Stimulated activated CD8-positive, alpha-beta memory T cell treated with anti-CD3 and anti-CD28 coated beads, Interleukin-12 subunit alpha, Interleukin-12 subunit beta, amount 100 ng/mL, for 4 hours (primary cell): ENCODE results near the gene ATP13A2.

ENCODE experiments used
- DNase-seq: peaks from one replicate; pipeline ENCODE4 v3.0.0-alpha.2; 2020; ENCODE audit warnings: low read depth

The ATP13A2 gene

GRCh38 chr1:17011439-17012307, at the start of gene ATP13A2:
ATP13A2 (minus strand) TSS chr1:17011928; CDS start chr1:17011738, 190 bp downstream.
- DNase-seq, result peak; percentile 79

DNA sequence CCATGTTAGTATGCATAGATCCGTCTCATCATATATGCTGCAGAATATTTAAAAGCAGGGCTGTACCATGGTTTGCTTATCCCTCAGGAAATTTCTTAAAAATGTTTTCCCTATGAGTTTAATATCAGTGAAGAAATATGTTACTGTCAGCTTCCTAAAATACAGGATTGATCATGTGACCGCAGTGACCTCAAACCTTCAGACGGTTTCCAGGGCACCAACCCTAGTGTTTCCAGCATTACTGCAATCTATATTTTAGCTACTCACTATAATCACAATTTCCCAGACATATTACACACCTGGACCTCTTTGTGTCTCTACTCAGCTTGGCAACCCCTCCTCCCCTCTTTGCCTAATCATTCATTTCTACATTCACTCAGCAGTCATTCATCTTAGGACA, 49.8 kb upstream of the ATP13A2 start:
- no peak for DNase-seq

DNA sequence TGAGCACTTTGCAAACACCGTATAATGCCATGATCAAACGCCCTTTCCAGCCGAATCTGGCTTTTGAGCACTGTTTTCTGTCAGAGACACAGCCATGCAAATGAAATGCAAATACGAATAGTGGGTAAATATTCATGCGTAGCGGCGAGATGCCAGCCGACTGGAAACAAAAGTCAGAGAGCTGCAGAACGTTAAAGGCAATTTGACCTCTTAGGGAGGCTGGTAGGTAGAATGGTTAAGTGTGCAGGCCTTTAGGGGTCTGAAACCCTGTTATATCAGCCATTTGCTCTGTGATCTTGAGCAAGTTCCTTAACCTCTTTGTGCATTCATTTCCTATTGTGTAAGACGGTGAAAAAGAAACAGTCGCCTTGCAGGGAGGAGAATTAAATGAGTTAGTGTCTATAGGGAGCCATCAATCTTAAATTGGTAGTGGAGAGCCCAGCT, 48.6 kb upstream of the ATP13A2 start:
- no peak for DNase-seq

- DNase-seq, result no peak
Observed at GRCh38 chr1:17059391-17060305, 47.9 kb upstream of the ATP13A2 start.

DNA sequence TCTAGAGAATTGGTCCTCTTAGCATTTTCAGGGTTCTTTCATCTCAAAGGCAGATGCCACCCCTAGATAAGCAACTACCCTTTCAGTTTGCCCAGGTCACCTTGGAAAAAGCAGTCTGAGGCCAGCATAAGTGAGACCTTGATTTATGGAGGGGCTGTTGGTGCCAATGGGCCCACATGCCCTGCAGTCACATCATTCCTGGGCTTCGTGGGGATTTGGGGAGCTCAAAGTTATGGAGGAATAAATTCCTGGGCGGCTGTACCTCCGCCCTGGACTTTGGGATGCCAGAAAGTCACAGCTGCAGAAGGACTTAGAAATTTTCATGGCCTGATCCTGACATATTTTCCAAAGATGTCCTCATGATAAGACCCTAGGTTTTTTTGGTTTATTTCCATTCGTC, 44.8 kb upstream of the ATP13A2 start:
- DNase-seq, result no peak

- DNase-seq, result no peak
Observed at GRCh38 chr1:17055801-17056200, 44.1 kb upstream of the ATP13A2 start.

- DNase-seq, result peak; percentile 99
Observed at GRCh38 chr1:17053685-17054410, 42.1 kb upstream of the ATP13A2 start, which contains the start of gene SDHB. SDHB (minus strand) TSS chr1:17054032; CDS start chr1:17054019, 13 bp downstream.

DNA sequence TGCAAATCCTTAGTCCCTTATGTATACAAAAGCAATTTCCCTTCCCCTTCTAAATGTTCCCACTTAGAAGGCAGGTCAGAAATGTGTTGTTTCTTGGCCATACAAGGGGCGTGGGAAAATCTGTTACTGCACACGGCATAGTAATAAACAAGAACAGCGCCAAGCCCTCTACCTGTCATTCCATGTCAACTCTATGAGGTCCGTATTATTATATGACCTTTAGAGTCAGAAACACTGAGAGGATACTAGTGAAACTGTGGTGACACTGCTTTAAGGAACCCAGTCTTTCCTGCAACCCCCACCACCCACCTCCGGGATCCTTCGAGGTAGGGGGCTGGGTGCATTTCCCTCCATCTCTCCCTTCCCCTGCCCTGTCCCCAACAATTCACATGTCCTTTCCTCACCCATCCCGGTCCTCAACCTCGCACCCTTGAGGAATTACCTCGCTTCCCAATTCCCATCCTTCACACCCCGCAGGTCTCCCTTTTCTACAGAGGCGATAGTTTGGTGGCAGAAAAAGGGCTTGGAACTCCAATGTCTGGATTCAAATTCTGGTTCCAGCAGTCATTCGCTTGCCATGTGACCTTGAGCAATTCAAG, 41.5 kb upstream of the ATP13A2 start:
- no peak for DNase-seq

DNA sequence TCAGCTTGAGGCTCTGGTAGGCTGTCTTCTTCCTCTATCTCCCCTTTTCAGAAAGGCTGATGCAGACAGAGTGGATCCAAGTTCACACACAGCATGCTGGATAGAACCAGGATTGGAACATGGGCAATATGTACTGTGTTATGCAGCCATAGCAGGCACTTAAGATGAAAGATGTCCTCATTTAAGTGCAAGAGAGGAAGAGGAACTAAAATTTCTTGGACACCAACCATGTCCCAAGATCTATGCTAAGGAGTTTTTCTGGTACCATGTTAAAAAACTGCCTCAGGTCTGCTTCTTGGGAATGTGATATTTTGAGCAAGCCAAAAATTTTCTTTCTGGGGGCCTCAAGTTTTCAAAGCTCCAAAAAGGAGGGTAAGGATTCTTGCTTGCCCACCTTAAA, 40.9 kb upstream of the ATP13A2 start:
- no peak for DNase-seq

- no peak for DNase-seq
Observed at GRCh38 chr1:17052038-17052437, 40.3 kb upstream of the ATP13A2 start.

DNA sequence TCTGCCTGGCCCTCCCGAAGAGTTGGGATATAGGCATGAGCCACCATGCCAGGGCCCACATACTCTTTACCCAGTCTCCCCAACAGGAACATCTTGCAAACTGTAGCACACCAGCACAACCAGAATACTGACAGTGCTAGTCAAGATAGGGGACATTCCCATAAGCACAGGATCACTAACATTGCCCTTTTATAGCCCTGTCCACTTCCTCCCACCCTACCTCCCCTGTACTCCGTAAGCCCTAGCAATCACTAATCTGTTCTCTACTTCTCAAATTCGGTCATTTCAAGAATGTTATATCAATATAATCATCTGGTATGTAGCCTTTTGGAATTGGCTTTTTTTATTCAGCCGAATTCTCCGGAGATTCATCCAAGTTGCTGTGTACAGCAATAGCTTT, 36.2 kb upstream of the ATP13A2 start:
- no peak for DNase-seq

DNA sequence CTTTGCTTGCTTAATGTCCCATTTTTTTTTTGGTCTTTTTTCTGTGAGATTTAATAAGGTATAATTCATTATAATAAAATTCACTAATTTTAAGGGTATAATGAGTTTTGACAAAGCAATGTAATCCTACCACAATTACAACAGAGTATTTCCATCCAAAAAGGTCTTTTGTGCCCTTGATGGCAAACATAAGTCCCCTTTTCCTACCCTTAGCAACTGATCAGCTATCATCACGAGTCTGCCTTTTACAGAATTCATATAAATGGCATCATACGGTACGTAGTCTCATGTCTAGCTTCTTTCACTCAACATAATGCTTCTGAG, 34.6 kb upstream of the ATP13A2 start:
- no peak for DNase-seq

DNA sequence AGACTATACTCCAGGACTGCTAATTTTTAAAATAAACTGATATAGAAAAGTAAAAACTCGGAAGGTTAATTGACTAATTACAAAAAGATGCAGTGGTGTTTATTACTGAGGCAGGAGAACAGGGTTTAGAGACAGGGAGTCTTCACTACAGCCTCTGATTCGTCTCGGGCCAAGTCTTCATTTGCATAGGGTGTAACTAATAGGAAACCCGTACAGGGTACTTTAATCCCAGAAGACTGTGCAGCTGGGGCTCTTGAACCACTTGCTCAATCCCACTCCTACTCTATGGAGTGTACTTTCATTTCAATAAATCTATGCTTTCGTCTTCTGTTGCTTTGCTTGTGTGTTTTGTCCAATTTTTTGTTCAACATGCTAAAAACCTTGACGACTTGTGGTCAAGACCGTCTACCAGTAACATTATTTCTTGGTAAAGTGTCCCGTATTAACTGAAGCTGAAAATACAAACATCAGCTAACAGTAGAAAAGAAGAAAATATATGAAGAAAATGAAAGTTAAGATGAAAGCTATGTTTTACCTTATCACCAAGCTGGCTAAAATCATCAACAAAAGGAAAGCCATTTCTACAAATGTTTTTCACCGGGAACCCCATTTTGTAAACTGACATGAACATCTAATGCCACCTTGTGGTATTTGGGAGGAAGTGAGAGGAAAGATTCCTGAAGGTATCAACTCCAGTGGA, 34.1 kb upstream of the ATP13A2 start:
- no peak for DNase-seq

GRCh38 chr1:17045150-17045549, 33.4 kb upstream of the ATP13A2 start:
- DNase-seq, result no peak

DNA sequence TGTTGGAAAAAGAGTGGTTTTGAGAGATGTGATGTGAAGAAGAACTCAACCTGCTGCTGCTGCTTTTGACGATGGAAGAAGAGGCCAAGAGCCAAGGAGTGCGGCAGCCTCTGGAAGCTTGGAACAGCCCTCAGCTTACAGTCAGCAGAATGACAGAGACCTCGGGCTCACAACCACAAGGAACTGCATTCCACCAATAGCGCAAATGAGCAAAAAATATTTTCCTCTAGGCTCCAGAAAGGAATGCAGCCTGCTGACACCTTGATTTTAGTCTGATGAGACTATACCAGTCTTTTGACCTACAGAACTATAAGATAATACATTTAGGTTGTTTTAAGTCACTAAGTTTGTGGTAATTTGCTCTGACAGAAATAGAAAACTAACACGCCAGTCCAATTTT, 31.9 kb upstream of the ATP13A2 start:
- DNase-seq, result no peak

DNA sequence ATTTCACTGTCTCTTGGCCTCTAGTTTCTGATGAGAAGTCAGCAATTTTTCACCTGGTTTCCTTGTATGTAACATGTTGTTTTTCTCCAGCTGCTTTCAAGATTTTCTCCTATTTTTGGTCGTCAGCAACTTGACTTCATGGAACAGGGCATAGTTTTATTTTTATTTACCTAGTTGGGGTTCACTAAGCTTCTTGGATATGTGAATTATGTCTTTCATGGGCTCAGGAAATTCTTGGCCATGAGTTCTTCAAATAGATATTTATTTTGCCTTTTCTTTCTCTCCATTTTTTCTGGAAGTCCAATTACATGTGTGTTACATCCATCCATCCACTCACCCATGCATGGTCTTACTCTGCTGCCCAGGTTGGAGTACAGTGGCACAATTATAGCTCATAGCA, 28.4 kb upstream of the ATP13A2 start:
- no peak for DNase-seq

DNA sequence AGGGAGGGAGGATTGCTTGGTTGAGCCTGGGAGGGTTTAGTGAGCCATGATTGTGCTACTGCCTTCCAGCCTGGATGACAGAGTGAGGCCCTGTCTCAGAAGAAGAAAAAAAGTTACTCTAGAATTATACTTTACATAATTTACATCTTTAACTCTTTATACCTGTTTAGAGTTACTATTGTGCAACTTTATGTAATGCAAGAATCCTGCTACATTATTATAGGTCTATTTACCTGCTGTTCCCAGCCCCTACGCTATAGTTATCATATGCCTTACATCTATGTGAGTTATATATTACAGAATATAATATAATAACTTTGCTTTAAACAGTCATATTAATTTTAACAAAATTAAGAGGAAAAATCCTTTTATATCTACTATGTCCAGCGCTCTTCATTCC, 27.8 kb upstream of the ATP13A2 start:
- DNase-seq, result no peak

DNA sequence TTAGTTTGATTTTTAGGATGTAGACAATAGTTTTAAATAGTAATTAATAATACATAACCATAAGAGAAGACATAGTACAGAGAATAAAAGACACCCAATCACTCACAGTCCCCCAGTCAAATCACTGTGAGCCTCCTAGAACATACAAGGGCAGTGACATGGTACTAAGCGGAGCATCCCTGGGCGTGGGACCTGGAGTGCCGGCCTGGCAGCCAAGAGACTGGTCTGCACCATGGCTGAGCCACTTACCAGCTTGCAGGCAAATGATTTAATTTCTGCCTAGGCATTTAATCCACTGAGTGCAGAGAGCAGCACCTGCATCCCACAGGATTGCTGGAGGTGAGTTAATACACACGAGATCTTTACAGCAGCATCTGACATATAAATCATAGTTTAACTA, 21.8 kb upstream of the ATP13A2 start:
- DNase-seq, result no peak

DNA sequence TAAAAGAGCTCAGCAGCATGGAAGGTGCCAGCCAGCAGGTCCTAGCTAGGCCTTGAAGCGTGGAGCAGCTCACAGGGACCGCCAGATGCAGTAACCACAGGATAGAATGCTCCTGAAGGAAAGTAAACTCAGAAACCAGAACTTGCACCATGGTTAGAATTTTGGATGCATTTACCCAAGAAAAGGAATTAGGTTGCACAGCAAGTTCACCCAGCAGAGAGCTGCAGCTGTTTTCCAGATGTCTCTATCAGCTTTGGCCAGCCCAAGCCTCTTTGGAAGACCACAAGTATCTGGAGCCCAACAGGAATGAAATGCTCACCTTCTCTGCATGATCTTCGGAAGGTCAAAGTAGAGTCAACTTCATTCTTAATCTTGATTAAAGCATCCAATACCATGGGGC, 21.0 kb upstream of the ATP13A2 start:
- DNase-seq, result no peak

GRCh38 chr1:17031436-17031835, 19.7 kb upstream of the ATP13A2 start:
- DNase-seq, result no peak

DNA sequence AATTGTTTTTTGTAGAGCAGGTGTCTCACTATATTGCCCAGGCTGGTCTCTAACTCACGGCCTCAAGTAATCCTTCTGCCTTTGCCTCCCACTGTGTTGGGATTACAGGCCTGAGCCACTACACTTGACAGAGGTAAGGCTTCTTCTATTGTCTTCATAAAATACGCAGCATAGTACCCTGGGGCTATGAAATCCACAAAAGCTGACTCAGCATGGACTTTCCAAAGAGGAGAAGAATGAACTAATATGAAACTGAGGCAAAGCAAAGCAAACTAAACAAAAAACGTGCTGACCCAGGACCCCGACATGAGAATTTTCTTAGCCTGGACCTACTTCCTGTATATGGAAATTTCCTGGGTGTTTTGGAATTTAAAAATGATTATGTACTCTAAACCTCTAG, 18.5 kb upstream of the ATP13A2 start:
- DNase-seq, result no peak
